HG03432 (cell line): Measurements from ENCODE around the gene FAF1.
A peak's percentile ranks its signal among the peaks of the same experiment; 100 is the strongest.

Experiments
- ATAC-seq: cut with Tn5 transposase; IDR thresholded peaks from one replicate; pipeline ENCODE4 v1.9.1; 2021; ENCODE audit warnings: mild to moderate bottlenecking, moderate library complexity; ENCODE audit not compliant: unreplicated experiment

The FAF1 gene

GRCh38 chr1:50658459-50659076 is 301.5 kb downstream of the FAF1 start:
- no peak for ATAC-seq

- no peak for ATAC-seq
These were observed 303.1 kb downstream of the FAF1 start for GRCh38 chr1:50656931-50657330.

- ATAC-seq, result no peak
These were observed 308.4 kb downstream of the FAF1 start for GRCh38 chr1:50651476-50652263.

- no peak for ATAC-seq
These were observed 313.5 kb downstream of the FAF1 start for GRCh38 chr1:50646526-50646925.

- ATAC-seq, result no peak
These were observed 314.9 kb downstream of the FAF1 start for GRCh38 chr1:50645139-50645538.

- ATAC-seq, result no peak
These were observed 315.5 kb downstream of the FAF1 start for GRCh38 chr1:50644447-50645105.

GRCh38 chr1:50637460-50637859 is 322.6 kb downstream of the FAF1 start:
- no peak for ATAC-seq

- ATAC-seq, result no peak
These were observed 325.8 kb downstream of the FAF1 start for GRCh38 chr1:50634251-50634650.

GRCh38 chr1:50633465-50633864 is 326.6 kb downstream of the FAF1 start:
- no peak for ATAC-seq

- ATAC-seq, result no peak
These were observed 328.9 kb downstream of the FAF1 start for GRCh38 chr1:50631161-50631560.

- ATAC-seq, result no peak
These were observed 337.8 kb downstream of the FAF1 start for GRCh38 chr1:50622259-50622658.

GRCh38 chr1:50620680-50621329 is 339.3 kb downstream of the FAF1 start:
- ATAC-seq, result no peak

- ATAC-seq, result no peak
These were observed 344.9 kb downstream of the FAF1 start for GRCh38 chr1:50615036-50615750.

- no peak for ATAC-seq
These were observed 348.4 kb downstream of the FAF1 start for GRCh38 chr1:50611675-50612074.

GRCh38 chr1:50610563-50610962 is 349.5 kb downstream of the FAF1 start:
- ATAC-seq, result peak; percentile 85

GRCh38 chr1:50609508-50609907 is 350.6 kb downstream of the FAF1 start:
- ATAC-seq, result no peak

GRCh38 chr1:50605186-50605875 is 354.7 kb downstream of the FAF1 start:
- peak; percentile 56 for ATAC-seq

GRCh38 chr1:50604580-50604979 is 355.5 kb downstream of the FAF1 start:
- ATAC-seq, result no peak

GRCh38 chr1:50603274-50604271 is 356.5 kb downstream of the FAF1 start:
- ATAC-seq, result peak; percentile 78
